Ovary (tissue), 9 donors: ENCODE measurements around the gene DYNLT3. TPM values are rescaled to one million over a fixed set of nuclear protein-coding genes. Genes with fewer than 3 reads are reported as not detected.

Source experiments
- DNase-seq, 5 donors: peaks; one replicate each; pipeline ENCODE4 v3.0.0-alpha.2; 2019 to 2020
- H3K27ac ChIP-seq, 2 donors: fragments of 200-600 bp; one replicate each; pipeline versions ENCODE4 v1.5.1 to v1.8.0; 2019 to 2022
- H3K27me3 ChIP-seq: fragments of 200-600 bp; one replicate; pipeline ENCODE4 v1.8.0; 2022
- H3K36me3 ChIP-seq: fragments of 200-600 bp; sonication (generic); one replicate; pipeline ENCODE4 v1.5.1; 2019
- H3K4me1 ChIP-seq: one replicate; pipeline ENCODE4 v1.8.1; 2013; ENCODE audit warnings: mild to moderate bottlenecking, moderate library complexity; ENCODE audit not compliant: insufficient read depth
- H3K4me3 ChIP-seq: fragments of 200-600 bp; sonication (generic); one replicate; pipeline ENCODE4 v1.5.1; 2017
- H3K9me3 ChIP-seq, 2 donors: fragments of 200-600 bp in 1 of 2; sonication (generic) in 1 of 2; one replicate each; pipeline versions ENCODE4 v1.5.1 to v1.8.1; 2013 to 2019; ENCODE audit warnings: mild to moderate bottlenecking in 1 of 2, moderate library complexity in 1 of 2
- CTCF ChIP-seq, 3 donors: fragments of 450-650 bp in 2 of 3; fragments of 200-600 bp in 1 of 3; IDR thresholded peaks; one replicate each; pipeline versions ENCODE4 v1.5.1 to v1.8.0; 2016 to 2022; ENCODE audit warnings: antibody characterized with exemption in 3 of 3, mild to moderate bottlenecking in 1 of 3
- EP300 ChIP-seq: sonication (generic); formaldehyde crosslinking; IDR thresholded peaks from one replicate; pipeline ENCODE4 v1.6.1; 2017; ENCODE audit warnings: antibody characterized with exemption
- POLR2A ChIP-seq: fragments of 450-650 bp; IDR thresholded peaks from one replicate; pipeline ENCODE4 v1.6.1; 2017; ENCODE audit warnings: antibody characterized with exemption, mild to moderate bottlenecking, moderate library complexity
- WGBS, 3 donors: extraction: QIAGEN DNeasy Blood & Tissue Kit in 1 of 3; methylation state at CpG; one replicate each; pipeline versions ENCODE4 v1.1.5 to v1.1.7; 2013 to 2017; 5-methylcytosine and 5-hydroxymethylcytosine counted together
- intact Hi-C, 4 donors: fragments of 100-400 bp; cut with DNase I; formaldehyde crosslinking; loops; one replicate each; pipeline versions ENCODE4 v1.11.0 to v1.15.1; 2022 to 2023
- polyA plus RNA-seq, 2 donors: library from polyadenylated mRNA; stranded (reverse); fragments of 200-250 nt in 1 of 2; fragments of 350-450 nt in 1 of 2; fragmentation: Illumina TruSeq in 1 of 2; extraction: RNeasy Lipid Tissue Mini Kit (QIAGEN cat#74804) in 1 of 2; gene quantifications; one replicate each; pipeline ENCODE4 v1.2.3, GENCODE V29; 2013 to 2014
- total RNA-seq, 7 donors: library from RNA; depleted of rRNA in 2 of 7; stranded (reverse); fragments of >200 nt in 2 of 7; fragmentation: NEBNext Ultra II Directional in 3 of 7; extraction: Animal tissue kit (Norgen Biotek cat#: 25700) in 3 of 7; gene quantifications; one replicate each; pipeline versions ENCODE4 v1.1.0 to v1.2.4, GENCODE V29; 2016 to 2023
- donor health status: DM: no; HTN: no; CAD: no; lungs with moderate emphysema.
- donor health status: DM: no; HTN: no; CAD: no.
- donor health status: Bipolar disorder and iron deficiency.
- donor health status: DM: yes; HTN: yes; CAD: no.
- donor health status: DM: no; HTN: no; CAD: no.
- donor health status: DM: yes; HTN: yes; CAD: no.

Gene DYNLT3
- total and polyA plus RNA-seq, 9 donors, result 20.0 to 33.3 (median 28.0) TPM

- intact Hi-C loops, result loop anchor here in 1 of 4 donors (10.0 kb wide), 1 partner anchor 55 kb away; no protein-coding TSS in a partner anchor
- H3K27me3 ChIP-seq, result no peaks in the 10 kb centered on the region
- 81 to 85% (median 84%) methylated on average over 1 of the region's 1 CpG for WGBS, 3 donors
- no peaks in the 10 kb centered on the region for H3K9me3 ChIP-seq
- H3K4me1 ChIP-seq, result no peaks in the 10 kb centered on the region
- no peak overlapping the region for H3K4me3 ChIP-seq
- no peak for DNase-seq
- no peak overlapping the region for H3K27ac ChIP-seq
- H3K36me3 ChIP-seq, result no peaks in the 10 kb centered on the region
- TF ChIP-seq CTCF (IDR thresholded peaks at IDR 0.05) (no peak), EP300 (no peak), POLR2A (no peak)
Measured at GRCh38 chrX:37879692-37880091, 32.3 kb upstream of the DYNLT3 start.

GRCh38 chrX:37876716-37877115, 29.3 kb upstream of the DYNLT3 start:
- Histone ChIP-seq H3K9me3 (no peaks in the 10 kb centered on the region), H3K27me3 (no peaks in the 10 kb centered on the region), H3K27ac (no peak overlapping the region), H3K4me1 (no peaks in the 10 kb centered on the region), H3K36me3 (no peaks in the 10 kb centered on the region), H3K4me3 (no peak overlapping the region)
- no peak for TF ChIP-seq EP300
- TF ChIP-seq POLR2A, result no peak
- TF ChIP-seq CTCF (IDR thresholded peaks at IDR 0.05), result no peak
- intact Hi-C loops, result loop anchor here in 1 of 4 donors (10.0 kb wide), 1 partner anchor 58 kb away; no protein-coding TSS in a partner anchor
- 75 to 78% (median 75%) methylated on average over 4 of the region's 4 CpGs for WGBS, 3 donors
- DNase-seq, result no peak

- DNase-seq, result no peak
- H3K4me1 ChIP-seq, result no peaks in the 10 kb centered on the region
- no peak overlapping the region for H3K27ac ChIP-seq
- intact Hi-C loops, result loop anchor here in 1 of 4 donors (10.0 kb wide), 1 partner anchor 59 kb away; no protein-coding TSS in a partner anchor
- WGBS, 3 donors, result 35 to 42% (median 36%) methylated on average over 1 of the region's 1 CpG
- TF ChIP-seq CTCF (IDR thresholded peaks at IDR 0.05) (no peak), EP300 (no peak), POLR2A (no peak)
- no peaks in the 10 kb centered on the region for H3K9me3 ChIP-seq
- no peak overlapping the region for H3K4me3 ChIP-seq
- H3K36me3 ChIP-seq, result no peaks in the 10 kb centered on the region
- no peaks in the 10 kb centered on the region for H3K27me3 ChIP-seq
Measured at GRCh38 chrX:37875675-37876074, 28.3 kb upstream of the DYNLT3 start.

GRCh38 chrX:37873220-37873619, 25.8 kb upstream of the DYNLT3 start:
- intact Hi-C loops, result loop anchor here in 1 of 4 donors (10.0 kb wide), 1 partner anchor 62 kb away; no protein-coding TSS in a partner anchor
- Histone ChIP-seq H3K4me3 (no peak overlapping the region), H3K4me1 (no peaks in the 10 kb centered on the region), H3K36me3 (no peaks in the 10 kb centered on the region), H3K27ac (no peak overlapping the region), H3K9me3 (no peaks in the 10 kb centered on the region), H3K27me3 (no peaks in the 10 kb centered on the region)
- WGBS, 3 donors, result 54 to 65% (median 59%) methylated on average over 1 of the region's 1 CpG
- no peak for DNase-seq
- no peak for TF ChIP-seq CTCF (IDR thresholded peaks at IDR 0.05)
- TF ChIP-seq POLR2A, result no peak
- no peak for TF ChIP-seq EP300
